MM.1S (cell line): Measurements from ENCODE around the gene RBPMS2.

Experiments
- DNase-seq: peaks from one replicate; pipeline ENCODE4 v3.0.0-alpha.2; 2015
- H2AFZ ChIP-seq: fragments of 300-600 bp; sonication (generic); 2 replicates; pipeline ENCODE4 v1.6.0; 2016; ENCODE audit warnings: antibody characterized with exemption, low read length
- H3F3A ChIP-seq: fragments of 300-600 bp; sonication (generic); 2 replicates; pipeline ENCODE4 v1.6.1; 2016; ENCODE audit warnings: mild to moderate bottlenecking, antibody characterized with exemption, low read length, moderate library complexity, mixed read lengths; ENCODE audit not compliant: insufficient read depth
- H3K27ac ChIP-seq: fragments of 300-600 bp; sonication (generic); 2 replicates; pipeline ENCODE4 v1.5.1; 2016; ENCODE audit warnings: mild to moderate bottlenecking, low read length
- H3K27me3 ChIP-seq: fragments of 300-600 bp; sonication (generic); replicated peaks from 2 replicates; pipeline ENCODE4 v1.6.0; 2016; ENCODE audit warnings: low read length; ENCODE audit not compliant: insufficient read depth
- H3K36me3 ChIP-seq: fragments of 300-600 bp; sonication (generic); replicated peaks from 2 replicates; pipeline ENCODE4 v1.6.1; 2016; ENCODE audit warnings: mild to moderate bottlenecking, low read length, mixed read lengths; ENCODE audit not compliant: insufficient read depth
- H3K4me1 ChIP-seq: fragments of 300-600 bp; sonication (generic); 2 replicates; pipeline ENCODE4 v1.6.1; 2016; ENCODE audit warnings: low read length, mixed read lengths
- H3K4me2 ChIP-seq: fragments of 300-600 bp; sonication (generic); 2 replicates; pipeline ENCODE4 v1.6.0; 2016; ENCODE audit warnings: low read depth, low read length
- H3K4me3 ChIP-seq: fragments of 300-600 bp; sonication (generic); 2 replicates; pipeline ENCODE4 v1.5.1; 2016; ENCODE audit warnings: low read length, mixed read lengths
- H3K79me2 ChIP-seq: fragments of 300-600 bp; sonication (generic); 2 replicates; pipeline ENCODE4 v1.6.1; 2016; ENCODE audit warnings: mixed run types, low read length, mixed read lengths
- H3K9ac ChIP-seq: fragments of 300-600 bp; sonication (generic); 2 replicates; pipeline ENCODE4 v1.6.1; 2016; ENCODE audit warnings: low read length, mixed read lengths
- H3K9me2 ChIP-seq: fragments of 300-600 bp; sonication (generic); replicated peaks from 2 replicates; pipeline ENCODE4 v1.6.1; 2016; ENCODE audit warnings: mild to moderate bottlenecking, low read length, mixed read lengths; ENCODE audit not compliant: insufficient read depth
- H3K9me3 ChIP-seq: fragments of 300-600 bp; sonication (generic); replicated peaks from 2 replicates; pipeline ENCODE4 v1.6.1; 2016; ENCODE audit warnings: mild to moderate bottlenecking, low read length, mixed read lengths; ENCODE audit not compliant: insufficient read depth
- H4K20me1 ChIP-seq: fragments of 300-600 bp; sonication (generic); 2 replicates; pipeline ENCODE4 v1.6.1; 2016; ENCODE audit warnings: mild to moderate bottlenecking, low read length, moderate library complexity, mixed read lengths; ENCODE audit not compliant: insufficient read depth
- EZH2 ChIP-seq: fragments of 300-600 bp; sonication (generic); optimal IDR thresholded peaks from 2 replicates; pipeline ENCODE3; 2017; ENCODE audit warnings: low read depth, mild to moderate bottlenecking, antibody characterized with exemption, low read length, mixed read lengths
- EZH2phosphoT487 ChIP-seq: fragments of 300-600 bp; sonication (generic); IDR thresholded peaks from 2 replicates; pipeline ENCODE4 v1.6.1; 2018; ENCODE audit warnings: antibody characterized with exemption, low read length
- TF ChIP-seq, protein P1 (sequence below): fragments of 300-600 bp; sonication (generic); IDR thresholded peaks from 2 replicates; pipeline ENCODE4 v1.5.1; 2016; ENCODE audit warnings: antibody characterized with exemption, low read length, mixed read lengths

Gene RBPMS2

DNA sequence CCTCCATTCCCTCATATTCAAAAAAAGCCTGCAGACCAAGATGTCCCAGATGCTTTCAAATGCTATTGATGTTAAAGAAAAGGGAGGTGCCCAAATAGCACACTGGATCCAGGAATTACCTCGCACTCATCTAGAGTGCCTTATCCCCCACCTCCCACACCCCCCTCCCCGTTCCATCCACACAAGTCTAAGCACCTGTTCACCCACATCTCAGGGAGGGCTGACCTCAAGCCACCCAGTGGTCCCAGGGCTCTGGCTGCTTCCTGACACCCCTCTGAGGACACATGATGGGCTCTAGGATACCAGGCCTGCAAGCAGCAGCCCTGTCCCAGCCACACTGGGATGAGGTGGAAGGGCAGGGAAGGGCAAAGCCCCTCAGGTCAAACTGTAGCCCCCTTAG lies 4.8 kb downstream of the RBPMS2 start:
- TF ChIP-seq, protein P1, sequence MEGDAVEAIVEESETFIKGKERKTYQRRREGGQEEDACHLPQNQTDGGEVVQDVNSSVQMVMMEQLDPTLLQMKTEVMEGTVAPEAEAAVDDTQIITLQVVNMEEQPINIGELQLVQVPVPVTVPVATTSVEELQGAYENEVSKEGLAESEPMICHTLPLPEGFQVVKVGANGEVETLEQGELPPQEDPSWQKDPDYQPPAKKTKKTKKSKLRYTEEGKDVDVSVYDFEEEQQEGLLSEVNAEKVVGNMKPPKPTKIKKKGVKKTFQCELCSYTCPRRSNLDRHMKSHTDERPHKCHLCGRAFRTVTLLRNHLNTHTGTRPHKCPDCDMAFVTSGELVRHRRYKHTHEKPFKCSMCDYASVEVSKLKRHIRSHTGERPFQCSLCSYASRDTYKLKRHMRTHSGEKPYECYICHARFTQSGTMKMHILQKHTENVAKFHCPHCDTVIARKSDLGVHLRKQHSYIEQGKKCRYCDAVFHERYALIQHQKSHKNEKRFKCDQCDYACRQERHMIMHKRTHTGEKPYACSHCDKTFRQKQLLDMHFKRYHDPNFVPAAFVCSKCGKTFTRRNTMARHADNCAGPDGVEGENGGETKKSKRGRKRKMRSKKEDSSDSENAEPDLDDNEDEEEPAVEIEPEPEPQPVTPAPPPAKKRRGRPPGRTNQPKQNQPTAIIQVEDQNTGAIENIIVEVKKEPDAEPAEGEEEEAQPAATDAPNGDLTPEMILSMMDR = no peak
- no peak for TF ChIP-seq EZH2phosphoT487
- no peak for TF ChIP-seq EZH2
- peaks cover 13% of the 10 kb centered on the region for H3K27me3 ChIP-seq
- H3K4me2 ChIP-seq = no peak overlapping the region
- no peaks in the 10 kb centered on the region for H3F3A ChIP-seq
- H3K27ac ChIP-seq = no peak overlapping the region
- no peaks in the 10 kb centered on the region for H3K79me2 ChIP-seq
- H3K4me3 ChIP-seq = no peak overlapping the region
- no peaks in the 10 kb centered on the region for H3K9me3 ChIP-seq
- no peak overlapping the region for H2AFZ ChIP-seq
- no peaks in the 10 kb centered on the region for H4K20me1 ChIP-seq
- no peaks in the 10 kb centered on the region for H3K36me3 ChIP-seq
- no peak overlapping the region for H3K9ac ChIP-seq
- no peaks in the 10 kb centered on the region for H3K9me2 ChIP-seq
- no peaks in the 10 kb centered on the region for H3K4me1 ChIP-seq
- no peak for DNase-seq

DNA sequence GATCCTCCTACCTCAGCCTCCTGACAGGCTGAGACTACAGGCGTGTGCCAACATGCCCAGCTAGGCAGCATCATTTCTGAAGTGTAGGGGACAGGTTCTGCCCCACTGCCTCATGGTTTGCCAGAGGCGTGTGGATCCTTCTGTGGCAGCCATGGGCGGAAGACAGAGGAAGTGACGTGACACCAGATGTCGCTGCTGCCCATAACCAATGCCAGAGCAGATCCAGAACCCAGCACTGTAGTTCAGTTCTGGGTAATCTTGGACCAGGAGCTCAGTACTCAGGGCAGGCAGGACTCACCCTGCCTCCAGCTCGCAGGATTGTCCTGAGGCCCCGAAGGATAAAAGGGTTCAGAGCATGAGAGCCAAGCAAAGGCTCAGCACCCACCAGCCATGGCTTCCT lies 8.2 kb downstream of the RBPMS2 start:
- no peaks in the 10 kb centered on the region for H3K9me3 ChIP-seq
- H3K4me2 ChIP-seq = no peak overlapping the region
- no peaks in the 10 kb centered on the region for H4K20me1 ChIP-seq
- H3K4me1 ChIP-seq = no peaks in the 10 kb centered on the region
- H3K36me3 ChIP-seq = no peaks in the 10 kb centered on the region
- H3K79me2 ChIP-seq = no peaks in the 10 kb centered on the region
- H3K4me3 ChIP-seq = no peak overlapping the region
- TF ChIP-seq EZH2phosphoT487 = no peak
- TF ChIP-seq, protein P1 = no peak
- no peak for TF ChIP-seq EZH2
- no peak for DNase-seq
- H3K27ac ChIP-seq = no peak overlapping the region
- H3F3A ChIP-seq = no peaks in the 10 kb centered on the region
- no peak overlapping the region for H2AFZ ChIP-seq
- no peak overlapping the region for H3K9ac ChIP-seq
- H3K27me3 ChIP-seq = no peaks in the 10 kb centered on the region
- H3K9me2 ChIP-seq = no peaks in the 10 kb centered on the region

DNA sequence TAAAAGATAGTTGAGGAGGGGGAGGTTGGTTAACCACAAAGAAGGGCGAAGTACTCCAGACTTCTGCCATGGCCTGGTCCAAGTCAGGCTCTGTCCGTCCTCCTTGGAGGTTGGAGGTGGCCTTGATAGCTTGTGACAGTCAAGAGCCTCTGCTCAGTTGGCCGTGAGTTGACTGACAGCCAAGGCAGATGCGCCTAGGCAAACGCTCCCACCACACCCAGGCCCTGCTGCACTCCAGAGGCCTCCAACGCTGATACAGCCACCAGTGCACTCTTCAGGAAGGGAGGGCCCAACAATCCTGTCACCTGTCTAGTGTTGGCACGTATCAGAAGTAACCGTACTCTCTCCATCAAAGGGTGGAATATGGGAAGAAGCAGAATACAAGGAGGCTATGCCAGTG lies 9.3 kb downstream of the RBPMS2 start:
- no peak overlapping the region for H2AFZ ChIP-seq
- no peak for TF ChIP-seq EZH2
- TF ChIP-seq EZH2phosphoT487 = no peak
- TF ChIP-seq, protein P1 = no peak

More for the DNA sequence above, 9.3 kb downstream of the RBPMS2 start:
- Histone ChIP-seq H3K36me3 (no peaks in the 10 kb centered on the region), H3K9me2 (no peaks in the 10 kb centered on the region), H3K27me3 (no peaks in the 10 kb centered on the region), H3K79me2 (no peaks in the 10 kb centered on the region), H3K27ac (no peak overlapping the region), H3K4me2 (no peak overlapping the region), H3K9ac (no peak overlapping the region), H3F3A (no peaks in the 10 kb centered on the region), H3K4me3 (no peak overlapping the region), H4K20me1 (no peaks in the 10 kb centered on the region), H3K9me3 (no peaks in the 10 kb centered on the region), H3K4me1 (no peaks in the 10 kb centered on the region)
- DNase-seq = no peak
